SK-N-SH (cell line): Measurements from ENCODE around the gene SYT6. TPM values are rescaled to one million over a fixed set of nuclear protein-coding genes. Genes with fewer than 3 reads are reported as not detected.

Experiments used
- CTCF ChIA-PET: fragments of 300-600, 350-600 bp; formaldehyde crosslinking; extraction: SDS; loops from one replicate; lab custom pipeline; 2021; lab: Yijun Ruan, JAX
- POLR2A ChIA-PET: fragments of 350-600 bp; sonication (Branson Sonifier 250); formaldehyde crosslinking; extraction: SDS; loops from one replicate; lab custom pipeline; 2020; ENCODE audit warnings: antibody characterized with exemption, inconsistent platforms; lab: Yijun Ruan, JAX
- DNase-seq: peaks from one replicate; pipeline ENCODE4 v3.0.0; 2012
- H2AFZ ChIP-seq: fragments of 200-600 bp; sonication (generic); 2 replicates; pipeline ENCODE4 v1.8.1; 2016; ENCODE audit warnings: antibody characterized with exemption, mild to moderate bottlenecking, low read depth
- H3F3A ChIP-seq: fragments of 200-600 bp; sonication (generic); replicated peaks from 2 replicates; pipeline ENCODE3; 2016; ENCODE audit warnings: antibody characterized with exemption, mild to moderate bottlenecking; ENCODE audit not compliant: insufficient read depth
- H3K27ac ChIP-seq, 2 experiments: fragments of 200-500 bp in 1 of 2; fragments of 200-600 bp in 1 of 2; sonication (Bioruptor generic) in 1 of 2; sonication (generic), shearing (Covaris generic) in 1 of 2; 2 replicates each; pipeline versions ENCODE4 v1.5.1 to v1.6.1; 2014 to 2016; ENCODE audit warnings: low read depth in 2 of 2, inconsistent platforms in 1 of 2, low read length in 1 of 2, mild to moderate bottlenecking in 1 of 2, mixed read lengths in 1 of 2
- H3K27me3 ChIP-seq: fragments of 200-600 bp; sonication (generic), shearing (Covaris generic); 2 replicates; pipeline ENCODE4 v1.6.1; 2016; ENCODE audit warnings: mixed run types; ENCODE audit not compliant: insufficient read depth
- H3K36me3 ChIP-seq, 2 experiments: fragments of 200-500 bp in 1 of 2; fragments of 200-600 bp in 1 of 2; sonication (Bioruptor generic) in 1 of 2; sonication (generic) in 1 of 2; replicated peaks in 1 of 2; 2 replicates each; pipeline versions ENCODE3 to v1.5.1; 2014 to 2016; ENCODE audit warnings: low read length in 1 of 2, mild to moderate bottlenecking in 1 of 2; ENCODE audit not compliant: insufficient read depth in 2 of 2, control insufficient read depth in 1 of 2
- H3K4me1 ChIP-seq, 2 experiments: fragments of 200-500 bp in 1 of 2; fragments of 200-600 bp in 1 of 2; sonication (Bioruptor generic) in 1 of 2; sonication (generic), shearing (Covaris generic) in 1 of 2; 2 replicates each; pipeline versions ENCODE4 v1.5.1 to v1.6.1; 2014 to 2016; ENCODE audit warnings: low read depth in 1 of 2, low read length in 1 of 2, mixed run types in 1 of 2; ENCODE audit not compliant: insufficient read depth in 2 of 2, control insufficient read depth in 1 of 2
- H3K4me2 ChIP-seq: fragments of 200-600 bp; sonication (generic), shearing (Covaris generic); 2 replicates; pipeline ENCODE4 v1.6.1; 2017; ENCODE audit warnings: mixed run types
- H3K4me3 ChIP-seq, 2 experiments: fragments of 200-500 bp in 1 of 2; fragments of 200-600 bp in 1 of 2; sonication (Bioruptor generic) in 1 of 2; sonication (generic), shearing (Covaris generic) in 1 of 2; 2 replicates each; pipeline versions ENCODE4 v1.5.1 to v1.8.1; 2014 to 2016; ENCODE audit warnings: low read depth in 2 of 2, inconsistent platforms in 1 of 2, low read length in 1 of 2, mild to moderate bottlenecking in 1 of 2, mixed read lengths in 1 of 2, moderate library complexity in 1 of 2
- H3K79me2 ChIP-seq: fragments of 200-600 bp; sonication (generic); 2 replicates; pipeline ENCODE4 v1.8.1; 2017; ENCODE audit warnings: mild to moderate bottlenecking; ENCODE audit not compliant: insufficient read depth
- H3K9ac ChIP-seq: fragments of 200-600 bp; sonication (generic); 2 replicates; pipeline ENCODE4 v1.6.1; 2017; ENCODE audit warnings: mixed run types
- H3K9me2 ChIP-seq: fragments of 200-600 bp; sonication (generic); 2 replicates; pipeline ENCODE4 v1.6.1; 2017; ENCODE audit warnings: mixed run types
- H3K9me3 ChIP-seq: fragments of 200-600 bp; sonication (generic); 2 replicates; pipeline ENCODE4 v1.6.1; 2017; ENCODE audit warnings: mixed run types, mild to moderate bottlenecking, moderate library complexity
- H4K20me1 ChIP-seq: fragments of 200-600 bp; sonication (generic); 2 replicates; pipeline ENCODE4 v1.6.1; 2017; ENCODE audit warnings: mild to moderate bottlenecking, mixed run types; ENCODE audit not compliant: insufficient read depth
- ELF1 ChIP-seq: IDR thresholded peaks from 2 replicates; pipeline ENCODE4 v1.4.0; 2012
- EP300 ChIP-seq, 2 experiments: IDR thresholded peaks; 2 replicates each; pipeline versions ENCODE4 v1.4.0 to v1.6.1; 2012; ENCODE audit warnings: borderline replicate concordance in 1 of 2, low read depth in 1 of 2, low read length in 1 of 2
- FOSL2 ChIP-seq: IDR thresholded peaks from 2 replicates; pipeline ENCODE4 v1.4.0; 2012; ENCODE audit warnings: low read depth, mild to moderate bottlenecking, moderate library complexity, borderline replicate concordance
- FOXM1 ChIP-seq: IDR thresholded peaks from 2 replicates; pipeline ENCODE4 v1.4.0; 2012; ENCODE audit warnings: low read depth, mild to moderate bottlenecking
- GABPA ChIP-seq: IDR thresholded peaks from 2 replicates; pipeline ENCODE4 v1.4.0; 2012; ENCODE audit warnings: low read depth, mild to moderate bottlenecking
- MAX ChIP-seq: IDR thresholded peaks from 2 replicates; pipeline ENCODE4 v1.4.0; 2012; ENCODE audit warnings: low read depth
- MEF2A ChIP-seq: IDR thresholded peaks from 2 replicates; pipeline ENCODE4 v1.4.0; 2012; ENCODE audit warnings: low read depth, borderline replicate concordance
- NRF1 ChIP-seq: IDR thresholded peaks from 2 replicates; pipeline ENCODE4 v1.6.1; 2012; ENCODE audit warnings: low read depth, mild to moderate bottlenecking, low read length
- PBX3 ChIP-seq: IDR thresholded peaks from 2 replicates; pipeline ENCODE4; 2012
- POLR2AphosphoS5 ChIP-seq: IDR thresholded peaks from 2 replicates; pipeline ENCODE4 v1.6.1; 2012; ENCODE audit warnings: low read depth, low read length
- RXRA ChIP-seq: IDR thresholded peaks from 2 replicates; pipeline ENCODE4 v1.4.0; 2012; ENCODE audit warnings: low read depth, mild to moderate bottlenecking, borderline replicate concordance
- SMC3 ChIP-seq: IDR thresholded peaks from 2 replicates; pipeline ENCODE4 v1.6.1; 2012; ENCODE audit warnings: low read depth, low read length, improper control_type of control experiment
- TAF1 ChIP-seq: IDR thresholded peaks from 2 replicates; pipeline ENCODE4 v1.6.1; 2012; ENCODE audit warnings: low read depth, mild to moderate bottlenecking, low read length, moderate library complexity, borderline replicate concordance
- TEAD4 ChIP-seq: IDR thresholded peaks from 2 replicates; pipeline ENCODE4 v1.4.0; 2012; ENCODE audit warnings: mild to moderate bottlenecking, borderline replicate concordance; ENCODE audit not compliant: insufficient read depth
- USF2 ChIP-seq: fragments of 150-350 bp; IDR thresholded peaks from 2 replicates; pipeline ENCODE4 v1.6.1; 2017; ENCODE audit warnings: antibody characterized with exemption, low read length, low read depth, borderline replicate concordance
- YY1 ChIP-seq: IDR thresholded peaks from 2 replicates; pipeline ENCODE4 v1.4.0; 2012; ENCODE audit warnings: low read depth, mild to moderate bottlenecking
- ZBTB33 ChIP-seq: IDR thresholded peaks from 2 replicates; pipeline ENCODE4 v1.4.0; 2012; ENCODE audit warnings: low read depth, borderline replicate concordance
- WGBS: methylation state at CpG from one replicate; pipeline ENCODE4 v1.1.6; 2017; ENCODE audit warnings: low lambda C conversion rate; 5-methylcytosine and 5-hydroxymethylcytosine counted together
- polyA plus RNA-seq, 3 experiments: library from polyadenylated mRNA; depleted of rRNA; stranded (reverse); fragments of >200 nt; gene quantifications; 2 replicates each; pipeline ENCODE4 v1.2.3, GENCODE V29; 2012

Gene SYT6
- polyA plus RNA-seq, 1 of the 3 experiments (the other 2 are of a cell fraction): not detected

GRCh38 chr1:114078116-114078515 is 75.6 kb downstream of the SYT6 start:
- Histone ChIP-seq H3K36me3 (no peaks in the 10 kb centered on the region), H3K27ac (no peak overlapping the region), H3K9me2 (no peaks in the 10 kb centered on the region), H4K20me1 (no peaks in the 10 kb centered on the region), H3K4me2 (no peak overlapping the region), H3K9me3 (no peaks in the 10 kb centered on the region), H3F3A (no peaks in the 10 kb centered on the region), H3K27me3 (peaks cover 4% of the 10 kb centered on the region), H3K4me1 (no peaks in the 10 kb centered on the region), H3K9ac (no peak overlapping the region), H2AFZ (no peak overlapping the region), H3K4me3 (no peak overlapping the region), H3K79me2 (no peaks in the 10 kb centered on the region)
- 46% methylated on average over 4 of the region's 4 CpGs for WGBS
- ChIA-PET POLR2A (no interaction called here), CTCF (no interaction called here)
- no peak for DNase-seq
- TF ChIP-seq TAF1 (no peak), RXRA (no peak), POLR2AphosphoS5 (no peak), NRF1 (no peak), PBX3 (no peak), GABPA (no peak), FOXM1 (no peak), EP300 (IDR thresholded peaks at IDR 0.05; ENCODE audit: borderline replicate concordance in 1 of 2, low read depth in 1 of 2, low read length in 1 of 2) (no peak), MAX (no peak), FOSL2 (no peak), ZBTB33 (no peak), YY1 (no peak), TEAD4 (no peak)

GRCh38 chr1:114077188-114077587 is 76.5 kb downstream of the SYT6 start:
- 58% methylated on average over 3 of the region's 3 CpGs for WGBS
- Histone ChIP-seq H3K36me3 (no peaks in the 10 kb centered on the region), H3K27me3 (peaks cover 4% of the 10 kb centered on the region; the same call in 1 of the 2 replicates), H3K4me3 (no peak overlapping the region), H3K9me2 (no peaks in the 10 kb centered on the region), H3K4me1 (no peaks in the 10 kb centered on the region), H3K9me3 (0 out of 2 replicates have a peak, but pooled peaks cover 6% of the 10 kb centered on the region), H3F3A (no peaks in the 10 kb centered on the region), H2AFZ (no peak overlapping the region), H4K20me1 (no peaks in the 10 kb centered on the region), H3K9ac (no peak overlapping the region), H3K27ac (no peak overlapping the region), H3K79me2 (no peaks in the 10 kb centered on the region), H3K4me2 (no peak overlapping the region)
- CTCF ChIA-PET: no interaction called here
- TF ChIP-seq ZBTB33 (no peak), SMC3 (no peak), ELF1 (no peak), USF2 (no peak), MEF2A (no peak)
- no peak for DNase-seq
- POLR2A ChIA-PET: no interaction called here
